ENCODE data around the gene APC2.

GRCh38 chr19:1514986-1515721 lies 65.2 kb downstream of the APC2 start:
- no peak for TF ChIP-seq EZH2 (IDR thresholded peaks at IDR 0.05; ENCODE audit: low read length, unreplicated experiment)
- TF ChIP-seq CTCF (conservative IDR thresholded peaks at IDR 0.05; ENCODE audit: low read depth, low read length): no peak
- TF ChIP-seq EZH2phosphoT487 (IDR thresholded peaks at IDR 0.05; ENCODE audit: borderline replicate concordance, low read length): no peak

Data from PC-3 (cell line).